RKO (cell line): ENCODE results near the gene TDRD12.
"Not testable (repeated sequence)": the region's sequence is repeated elsewhere in the genome, so short reads cannot be mapped to it uniquely, and the experiment has no call there.

Source experiments
- DNase-seq: peaks from one replicate; pipeline ENCODE4 v3.0.0-alpha.2; 2016; ENCODE audit warnings: low spot score

The TDRD12 gene

DNA sequence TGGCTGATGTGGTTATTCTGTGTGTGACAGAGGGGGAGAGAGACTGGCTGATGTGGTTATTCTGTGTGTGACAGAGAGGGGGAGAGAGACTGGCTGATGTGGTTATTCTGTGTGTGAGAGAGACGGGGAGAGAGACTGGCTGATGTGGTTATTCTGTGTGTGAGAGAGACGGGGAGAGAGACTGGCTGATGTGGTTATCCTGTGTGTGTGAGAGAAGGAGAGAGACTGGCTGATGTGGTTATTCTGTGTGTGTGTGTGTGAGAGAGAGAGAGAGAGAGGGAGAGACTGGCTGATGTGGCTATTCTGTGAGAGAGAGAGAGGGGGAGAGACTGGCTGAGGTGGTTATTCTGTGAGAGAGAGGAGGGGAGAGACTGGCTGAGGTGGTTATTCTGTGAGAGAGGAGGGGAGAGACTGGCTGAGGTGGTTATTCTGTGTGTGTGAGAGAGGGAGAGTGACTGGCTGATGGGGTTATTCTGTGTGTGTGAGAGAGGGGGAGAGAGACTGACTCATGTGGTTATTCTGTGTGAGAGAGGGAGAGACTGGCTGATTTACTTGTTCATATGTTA lies 27.1 kb downstream of the TDRD12 start:
- not testable (repeated sequence) for DNase-seq

DNA sequence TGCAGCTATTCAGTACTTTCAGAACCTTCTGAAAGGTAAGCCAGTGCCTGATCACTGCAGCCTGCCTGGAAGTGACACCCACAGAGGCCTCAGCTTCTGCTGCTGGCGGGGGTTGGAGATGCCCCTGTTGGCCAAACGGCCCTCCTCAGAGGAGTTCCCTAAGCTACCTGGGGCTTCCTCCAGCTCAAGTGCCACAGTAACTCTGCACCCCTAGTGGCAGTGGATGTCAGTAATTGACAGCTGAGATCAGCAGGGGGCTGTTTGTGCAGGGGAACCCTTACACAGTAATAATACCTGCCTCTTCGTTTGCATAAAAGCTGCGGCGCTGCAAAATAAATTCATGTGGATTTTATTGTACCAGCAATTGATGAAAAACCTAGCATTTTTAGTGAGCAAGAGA lies 28.9 kb downstream of the TDRD12 start:
- DNase-seq: no peak

DNA sequence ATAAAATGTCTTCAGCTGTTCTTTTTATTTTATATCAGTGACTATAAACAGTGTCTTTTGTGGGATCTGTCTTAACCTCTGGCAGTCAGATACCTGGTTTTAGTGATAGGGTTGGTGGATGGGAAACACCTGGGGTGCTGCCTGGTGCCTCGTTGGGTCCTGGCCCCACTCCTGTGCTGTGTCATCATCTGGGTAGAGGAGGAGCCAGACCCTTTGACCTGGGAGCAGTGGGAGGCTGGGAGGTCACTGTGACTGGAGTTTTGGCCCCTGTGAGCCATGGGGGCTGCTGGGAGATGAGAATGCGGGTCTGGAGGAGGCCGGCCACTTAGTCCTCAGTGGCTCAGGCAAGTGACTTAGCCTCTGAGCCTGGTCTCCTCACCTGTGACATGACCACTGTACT lies 29.4 kb downstream of the TDRD12 start:
- no peak for DNase-seq

DNA sequence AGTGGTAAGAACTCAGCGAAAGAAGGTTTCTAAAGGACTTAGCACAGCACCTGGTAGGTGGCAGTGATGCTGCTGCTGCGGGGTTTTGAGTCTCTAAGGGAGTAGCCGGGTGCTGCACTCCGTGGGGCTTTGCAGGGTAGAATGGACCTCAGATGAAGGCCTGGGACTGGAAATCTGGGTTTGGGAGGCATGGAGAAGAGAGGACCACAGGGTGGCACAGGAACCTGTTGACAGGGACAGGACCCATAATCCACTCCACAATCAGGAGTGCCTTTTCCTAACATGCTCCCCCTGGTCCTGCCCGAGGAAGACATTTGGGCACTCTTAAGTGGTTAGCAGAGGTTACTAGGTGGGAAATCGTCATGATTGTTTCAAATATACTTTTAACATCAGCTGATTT lies 29.8 kb downstream of the TDRD12 start:
- DNase-seq: no peak

DNA sequence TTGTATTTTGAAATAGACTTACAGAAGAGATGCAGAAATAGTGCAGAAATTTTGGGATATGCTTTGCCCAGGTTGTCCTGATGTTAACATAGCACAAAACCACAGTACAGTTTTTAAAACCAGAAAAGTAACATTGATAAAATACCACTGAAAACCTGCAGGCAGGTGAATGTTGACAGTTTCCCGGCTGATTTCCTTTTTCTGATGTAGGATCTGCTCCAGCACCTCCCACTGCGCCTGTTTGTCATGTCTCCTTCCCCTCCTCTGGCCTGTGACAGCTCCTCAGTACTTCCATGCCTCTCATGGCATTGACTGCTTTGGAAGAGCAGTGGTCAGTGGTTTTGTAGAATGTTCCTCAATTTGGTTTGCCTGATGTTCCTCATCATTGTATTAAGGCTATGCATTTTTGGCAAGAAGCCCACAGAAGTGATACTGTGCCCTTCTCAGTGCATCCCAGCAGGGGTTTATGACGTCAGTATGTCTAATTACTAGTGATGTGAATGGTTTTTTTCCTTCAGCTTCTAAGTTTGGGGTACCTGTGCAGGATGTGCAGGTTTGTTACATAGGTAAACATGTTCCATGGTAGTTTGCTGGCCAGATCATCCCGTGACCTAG lies 31.0 kb downstream of the TDRD12 start:
- no peak for DNase-seq

DNA sequence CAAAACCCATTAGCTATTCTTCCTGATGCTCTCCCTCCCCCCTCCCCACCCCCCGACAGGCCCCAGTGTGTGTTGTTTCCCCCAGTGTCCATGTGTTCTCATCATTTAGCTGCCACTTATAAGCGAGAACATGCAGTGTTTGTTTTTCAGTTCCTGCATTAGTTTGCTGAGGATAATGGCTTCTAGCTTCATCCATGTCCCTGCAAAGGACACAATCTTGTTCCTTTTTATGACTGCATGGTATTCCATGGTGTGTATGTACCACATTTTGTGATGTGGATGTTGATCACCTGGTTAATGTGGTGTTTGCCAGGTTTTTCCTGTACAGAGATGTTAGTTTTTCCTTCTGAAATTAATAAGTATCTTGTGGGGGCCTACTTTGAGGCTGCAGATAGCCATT lies 31.5 kb downstream of the TDRD12 start:
- no peak for DNase-seq

DNA sequence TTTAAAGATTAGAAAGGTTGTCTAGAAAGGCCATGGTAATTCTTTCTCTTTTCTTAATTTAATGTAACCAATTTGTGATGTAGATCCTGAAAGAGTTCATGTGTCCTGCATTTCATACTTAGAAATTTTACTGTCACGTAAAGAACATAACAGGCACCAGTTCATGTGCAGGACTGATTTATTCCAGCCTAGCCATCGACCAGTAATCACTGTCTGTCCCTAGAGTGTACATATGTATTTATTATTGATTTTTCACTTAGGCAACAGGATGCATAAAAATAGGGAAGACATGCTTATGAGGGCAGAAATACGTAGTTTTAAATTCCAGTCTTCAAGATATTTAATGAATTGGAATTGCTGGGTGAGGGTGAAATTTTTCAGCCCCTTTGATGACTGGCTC lies 37.6 kb downstream of the TDRD12 start:
- no peak for DNase-seq

DNA sequence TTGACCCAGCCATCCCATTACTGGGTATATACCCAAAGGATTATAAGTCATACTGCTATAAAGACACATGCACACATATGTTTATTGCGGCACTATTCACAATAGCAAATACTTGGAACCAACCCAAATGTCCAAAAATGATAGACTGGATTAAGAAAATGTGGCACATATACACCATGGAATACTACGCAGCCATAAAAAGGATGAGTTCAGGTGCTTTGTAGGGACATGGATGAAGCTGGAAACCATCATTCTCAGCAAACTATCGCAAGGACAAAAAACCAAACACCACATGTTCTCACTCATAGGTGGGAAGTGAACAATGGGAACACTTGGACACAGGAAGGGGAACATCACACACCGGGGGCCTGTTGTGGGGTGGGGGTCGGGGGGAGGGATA lies 45.8 kb downstream of the TDRD12 start:
- not testable (repeated sequence) for DNase-seq

DNA sequence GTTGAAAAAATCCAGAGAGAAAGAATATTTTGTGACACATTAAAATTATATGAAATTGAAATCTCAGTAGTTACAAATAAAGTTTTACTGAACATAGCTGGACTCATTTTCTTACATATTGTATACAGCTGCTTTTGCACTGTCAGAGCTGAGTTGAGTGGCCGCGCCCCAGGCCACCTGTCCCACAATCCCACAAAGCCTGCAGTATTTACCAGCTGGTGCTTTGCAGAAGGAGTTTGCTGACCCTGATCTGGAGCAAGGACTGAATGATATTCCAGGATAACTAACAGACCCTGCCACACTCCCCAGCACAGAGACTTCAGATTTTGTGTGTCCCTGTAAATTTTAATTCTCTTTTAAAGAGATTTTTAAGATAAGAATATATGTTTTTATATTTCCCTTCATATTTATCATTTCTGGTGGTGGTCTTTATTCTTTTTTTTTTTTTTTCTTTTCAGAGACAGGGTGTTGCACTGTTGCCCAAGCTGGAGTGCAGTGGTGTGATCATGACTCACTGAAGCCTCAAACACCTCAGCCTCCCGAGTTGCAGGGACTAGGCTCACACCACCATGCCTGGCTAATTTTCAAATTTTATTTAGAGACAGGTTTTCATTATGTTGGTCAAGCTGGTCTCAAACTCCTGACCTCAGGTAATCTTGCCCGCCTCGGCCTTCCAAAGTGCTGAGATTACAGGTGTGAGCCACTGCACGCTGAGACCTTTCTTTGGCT lies 48.5 kb downstream of the TDRD12 start:
- DNase-seq: no peak

DNA sequence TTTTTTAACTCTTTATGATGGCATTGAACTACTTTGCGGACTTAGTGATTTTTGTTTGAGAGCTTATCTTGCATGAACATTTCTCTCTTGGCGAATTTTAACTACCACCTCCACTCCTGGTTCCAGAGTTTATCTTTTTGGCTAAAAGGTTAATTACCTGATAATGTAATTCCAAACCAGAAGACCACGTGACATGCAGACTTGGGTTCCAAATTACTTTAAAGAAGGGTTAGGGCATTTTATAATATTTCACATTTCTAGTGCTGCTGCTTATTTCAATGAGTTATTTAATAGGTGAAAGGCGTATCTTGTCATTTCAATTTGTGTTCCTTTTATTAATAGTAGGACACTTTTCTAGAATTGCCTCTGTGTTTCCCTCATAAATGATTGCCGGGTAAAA lies 52.0 kb downstream of the TDRD12 start:
- no peak for DNase-seq

DNA sequence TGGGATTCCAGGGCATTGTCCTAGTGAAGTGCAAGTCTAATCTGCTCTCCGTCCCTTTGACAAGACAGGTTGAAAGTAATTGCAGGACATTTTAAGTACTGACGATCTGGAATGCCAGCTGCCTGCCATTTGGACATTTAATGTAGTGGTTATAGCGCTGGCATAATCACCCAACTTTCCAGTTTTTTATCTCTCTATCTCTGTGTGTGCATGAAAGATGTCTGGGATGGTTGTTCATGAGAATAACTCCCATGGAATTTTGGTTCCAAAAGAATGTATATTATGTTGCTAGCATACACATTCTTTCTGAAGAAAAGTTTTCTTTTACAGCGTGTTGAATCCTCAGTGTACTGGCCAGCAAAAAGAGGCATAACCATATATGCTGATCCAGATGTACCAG lies 53.6 kb downstream of the TDRD12 start:
- DNase-seq: no peak

DNA sequence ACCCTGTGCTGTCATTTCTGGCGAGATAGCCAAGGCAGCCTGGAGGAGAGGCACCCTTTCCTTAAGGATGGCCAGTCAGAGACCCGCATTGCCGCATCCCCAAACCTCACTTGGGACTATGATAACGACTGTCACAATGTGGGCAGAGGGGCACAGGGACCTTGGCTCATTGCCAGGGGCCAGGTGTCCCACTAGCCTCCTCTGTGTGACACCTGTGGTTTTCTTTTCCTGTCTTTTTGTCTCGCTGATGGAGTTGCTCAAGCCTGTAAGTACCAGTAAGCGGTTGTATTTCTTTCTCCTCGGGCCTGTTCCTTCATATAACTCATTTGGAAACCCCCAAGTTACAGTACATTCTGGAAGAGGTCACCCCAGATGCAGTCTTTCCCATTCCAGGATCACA lies 59.5 kb downstream of the TDRD12 start:
- no peak for DNase-seq

DNA sequence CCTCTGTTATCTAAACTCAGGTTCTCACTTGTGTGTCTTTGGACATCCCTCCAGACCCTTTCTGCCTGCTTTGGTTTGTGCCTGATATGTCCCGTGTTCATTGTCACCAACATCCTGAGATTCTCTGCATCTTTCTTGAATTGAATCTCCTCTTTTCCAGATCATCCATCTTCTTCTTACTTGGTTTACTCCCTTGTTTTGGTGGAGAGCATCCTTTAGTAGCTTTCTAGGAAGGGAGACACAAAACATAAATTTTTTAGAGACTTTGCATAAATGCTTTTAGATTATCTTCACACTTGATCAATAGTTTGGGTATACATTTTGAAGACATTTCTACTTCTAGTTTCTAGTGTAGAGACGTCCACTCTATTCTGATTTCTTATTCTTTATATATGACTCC lies 61.7 kb downstream of the TDRD12 start:
- no peak for DNase-seq

DNA sequence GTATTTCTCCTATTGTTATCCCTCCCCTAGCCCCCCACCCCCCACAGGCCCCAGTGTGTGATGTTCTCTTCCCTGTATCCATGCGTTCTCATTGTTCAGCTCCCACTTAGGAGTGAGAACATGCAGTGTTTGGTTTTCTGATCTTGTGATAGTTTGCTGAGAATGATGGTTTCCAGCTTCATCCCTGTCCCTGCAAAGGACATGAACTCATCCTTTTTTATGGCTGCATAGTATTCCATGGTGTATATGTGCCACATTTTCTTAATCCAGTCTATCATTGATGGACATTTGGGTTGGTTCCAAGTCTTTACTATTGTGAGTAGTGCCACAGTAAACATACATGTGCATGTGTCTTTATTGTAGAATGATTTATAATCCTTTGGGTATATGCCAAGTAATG lies 62.5 kb downstream of the TDRD12 start:
- DNase-seq: not testable (repeated sequence)

DNA sequence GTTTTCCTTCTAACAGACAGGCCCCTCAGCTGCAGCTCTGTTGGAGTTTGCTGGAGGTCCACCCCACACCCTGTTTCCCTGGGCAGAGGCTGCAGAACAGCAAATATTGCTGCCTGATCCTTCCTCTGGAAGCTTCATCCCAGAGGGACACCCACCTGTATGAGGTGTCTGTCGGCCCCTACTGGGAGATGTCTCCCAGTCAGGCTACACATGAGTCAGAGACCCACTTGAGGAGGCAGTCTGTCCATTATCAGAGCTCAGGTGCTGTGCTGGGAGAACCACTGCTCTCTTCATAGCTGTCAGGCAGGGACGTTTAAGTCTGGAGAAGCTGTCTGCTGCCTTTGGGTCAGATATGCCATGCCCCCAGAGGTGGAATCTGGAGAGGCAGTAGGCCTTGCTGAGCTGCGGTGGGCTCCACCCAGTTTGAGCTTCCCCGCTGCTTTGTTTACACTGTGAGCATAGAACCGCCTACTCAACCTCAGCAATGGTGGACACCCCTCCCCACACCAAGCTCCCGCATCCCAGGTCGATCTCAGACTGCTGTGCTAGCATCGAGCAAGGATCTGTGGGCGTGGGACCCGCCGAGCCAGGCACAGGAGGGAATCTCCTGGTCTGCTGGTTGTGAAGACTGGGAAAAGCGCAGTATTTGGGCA lies 67.7 kb downstream of the TDRD12 start:
- DNase-seq: not testable (repeated sequence)

DNA sequence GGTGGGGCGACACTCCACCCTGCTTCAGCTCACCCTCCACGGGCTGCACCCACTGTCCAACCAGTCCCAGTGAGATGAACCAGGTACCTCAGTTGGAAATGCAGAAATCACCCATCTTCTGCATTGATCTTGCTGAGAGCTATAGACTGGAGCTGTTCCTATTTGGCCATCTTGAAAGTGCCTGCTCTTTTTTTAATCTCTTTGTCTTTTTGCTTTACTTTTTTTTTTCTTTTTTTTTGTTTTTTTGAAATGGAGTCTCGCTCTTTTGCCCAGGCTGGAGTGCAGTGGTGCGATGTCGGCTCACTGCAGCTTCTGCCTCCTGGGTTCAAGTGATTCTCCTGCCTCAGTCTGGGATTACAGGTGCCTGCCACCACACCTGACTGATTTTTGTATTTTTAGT lies 68.3 kb downstream of the TDRD12 start:
- DNase-seq: not testable (repeated sequence)

DNA sequence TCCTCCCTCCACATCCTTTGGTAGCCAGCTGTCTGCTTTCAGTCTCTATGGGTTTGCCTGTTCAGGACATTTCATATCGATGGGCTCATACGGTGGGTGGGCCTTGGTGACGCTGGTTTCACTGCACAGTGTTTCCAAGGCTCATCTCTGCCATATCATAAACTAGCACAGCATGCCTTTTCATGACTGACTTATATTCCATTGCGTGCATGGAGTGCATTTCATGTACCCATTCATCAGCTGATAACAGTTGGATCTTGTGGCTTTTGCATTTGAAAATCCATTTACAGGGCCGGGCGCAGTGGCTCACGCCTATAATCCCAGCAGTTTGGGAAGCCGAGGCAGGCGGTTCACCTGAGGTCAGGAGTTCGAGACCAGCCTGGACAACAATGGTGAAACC lies 69.9 kb downstream of the TDRD12 start:
- DNase-seq: no peak

DNA sequence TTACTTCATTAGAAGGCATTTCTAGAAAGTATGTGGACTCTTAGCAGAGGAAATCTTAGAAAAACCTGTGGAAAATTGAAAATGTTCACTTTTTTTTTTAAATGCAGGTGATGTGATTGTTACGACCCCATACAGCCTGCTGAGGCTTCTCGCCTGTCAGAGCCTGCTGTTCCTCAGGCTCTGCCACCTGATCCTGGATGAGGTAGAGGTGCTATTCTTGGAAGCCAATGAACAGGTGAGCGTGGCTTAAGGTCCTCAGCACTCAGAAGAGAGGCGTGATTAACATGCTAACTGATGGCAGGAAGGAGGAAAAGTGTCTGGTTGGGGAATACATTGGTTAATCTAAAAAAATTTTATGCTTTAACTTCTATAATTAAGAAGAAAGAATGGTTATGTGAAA lies 78.6 kb downstream of the TDRD12 start:
- no peak for DNase-seq

DNA sequence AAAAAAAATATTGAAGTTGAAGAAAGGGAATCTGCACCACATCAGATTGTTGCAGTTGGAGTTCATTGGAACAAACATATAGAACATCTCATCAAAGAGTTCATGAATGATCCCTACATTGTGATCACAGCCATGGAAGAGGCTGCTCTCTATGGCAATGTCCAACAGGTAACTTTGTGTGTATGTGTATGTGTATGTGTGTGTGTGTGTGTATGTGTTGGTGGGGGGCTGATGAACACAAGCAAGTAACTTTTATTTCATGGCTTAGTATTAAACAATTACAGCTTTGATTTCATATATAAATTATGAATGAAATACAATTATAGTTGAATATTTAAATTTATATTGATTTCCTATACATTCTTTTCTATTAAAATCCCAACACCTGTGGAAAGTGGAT lies 80.6 kb downstream of the TDRD12 start:
- no peak for DNase-seq

DNA sequence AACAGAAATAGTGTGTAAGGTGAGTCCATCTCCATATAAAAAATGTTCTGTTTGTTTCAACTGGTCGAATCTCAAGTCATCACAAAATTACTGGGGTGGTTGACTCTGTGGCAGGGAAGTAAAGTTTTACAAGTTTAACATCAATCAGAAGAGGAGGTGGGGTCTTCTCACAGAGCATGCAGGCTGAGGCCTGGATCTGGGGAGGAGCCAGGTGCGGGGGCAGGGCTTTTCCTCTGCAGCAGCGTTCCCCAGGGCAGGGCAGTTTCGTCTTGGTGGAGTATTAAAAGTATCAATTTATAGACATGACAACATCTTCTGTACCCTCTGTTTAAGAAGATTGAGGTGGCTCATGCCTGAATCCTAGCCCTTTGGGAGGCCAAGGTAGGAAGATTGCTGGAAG lies 81.2 kb downstream of the TDRD12 start:
- no peak for DNase-seq

DNA sequence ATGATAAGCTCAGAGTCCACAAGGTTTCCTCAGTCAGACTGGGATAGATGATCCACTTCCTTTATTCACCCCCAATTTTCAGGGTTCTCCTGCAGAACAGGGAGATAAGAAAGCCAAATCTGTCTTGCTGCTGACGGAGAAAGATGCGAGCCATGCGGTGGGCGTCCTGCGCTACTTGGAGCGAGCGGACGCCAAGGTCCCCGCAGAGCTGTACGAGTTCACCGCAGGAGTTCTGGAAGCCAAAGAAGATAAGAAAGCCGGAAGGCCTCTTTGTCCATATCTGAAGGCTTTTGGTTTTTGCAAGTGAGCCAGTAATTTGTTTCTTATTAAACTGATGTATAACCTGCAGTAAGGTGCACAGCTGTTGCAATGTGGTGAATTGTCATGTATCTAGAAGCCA lies 83.3 kb downstream of the TDRD12 start:
- DNase-seq: no peak

DNA sequence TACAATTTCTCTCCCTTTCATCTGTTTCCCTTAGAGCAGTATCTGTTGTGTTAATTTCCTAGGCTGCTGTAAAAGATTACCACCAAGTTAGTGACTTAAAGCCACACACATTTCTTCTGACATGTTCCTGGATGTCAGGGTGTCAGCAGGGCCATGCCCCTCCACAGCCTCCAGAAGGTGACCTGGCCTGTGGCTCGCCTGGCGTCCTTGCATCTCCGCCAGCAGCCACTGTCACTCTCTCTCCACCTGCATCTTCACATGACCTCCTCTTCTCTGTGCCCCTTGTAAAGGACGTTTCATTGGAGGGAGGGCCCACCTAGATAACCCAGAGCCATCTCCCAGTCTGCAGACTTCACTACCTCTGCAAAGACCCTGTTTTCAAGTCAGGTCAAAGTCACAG lies 88.7 kb downstream of the TDRD12 start:
- no peak for DNase-seq

DNA sequence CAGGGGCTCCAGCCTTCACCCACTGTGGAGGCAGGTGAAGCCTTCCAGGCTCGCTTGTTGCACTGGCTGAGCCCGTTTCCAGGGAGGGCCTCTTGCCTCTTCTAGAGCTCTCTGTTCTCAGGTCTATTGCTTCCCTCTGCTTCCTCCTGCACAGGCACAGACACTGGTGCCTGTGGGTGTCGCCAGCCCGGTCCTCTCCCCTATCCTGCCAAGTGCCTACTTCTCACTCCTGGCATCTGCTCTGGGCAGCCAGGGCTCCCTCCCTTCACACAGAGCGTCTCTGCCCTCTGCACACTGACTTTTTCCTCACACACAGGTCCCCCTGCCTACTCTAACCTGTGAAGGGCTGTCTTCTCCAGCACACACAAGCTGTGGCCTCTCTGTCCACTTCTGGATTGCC lies 89.7 kb downstream of the TDRD12 start:
- no peak for DNase-seq
